GM23248 (cell line): Measurements from ENCODE around the gene AKT2. TPM values are rescaled to one million over a fixed set of nuclear protein-coding genes. Genes with fewer than 3 reads are reported as not detected.

Experiments
- DNase-seq: peaks from one replicate; pipeline ENCODE4 v3.0.0-alpha.2; 2015
- H2AFZ ChIP-seq: fragments of 200-600 bp; sonication (generic); 2 replicates; pipeline ENCODE4 v1.6.1; 2016; ENCODE audit warnings: antibody characterized with exemption
- H3F3A ChIP-seq: fragments of 200-600 bp; sonication (generic); 2 replicates; pipeline ENCODE4 v1.6.1; 2016; ENCODE audit warnings: mild to moderate bottlenecking, antibody characterized with exemption, mixed run types; ENCODE audit not compliant: insufficient read depth
- H3K27ac ChIP-seq: fragments of 200-600 bp; sonication (generic); 2 replicates; pipeline ENCODE4 v1.5.1; 2016; ENCODE audit warnings: mild to moderate bottlenecking
- H3K27me3 ChIP-seq: fragments of 200-600 bp; sonication (generic); replicated peaks from 2 replicates; pipeline ENCODE4 v1.6.1; 2016; ENCODE audit warnings: mild to moderate bottlenecking; ENCODE audit not compliant: insufficient read depth
- H3K36me3 ChIP-seq: fragments of 200-600 bp; sonication (generic); 2 replicates; pipeline ENCODE4 v1.6.1; 2016; ENCODE audit warnings: low read depth, mild to moderate bottlenecking
- H3K4me1 ChIP-seq: fragments of 200-600 bp; sonication (generic); 2 replicates; pipeline ENCODE4 v1.6.1; 2016; ENCODE audit warnings: mild to moderate bottlenecking; ENCODE audit not compliant: insufficient read depth
- H3K4me2 ChIP-seq: fragments of 200-600 bp; sonication (generic); one replicate; pipeline ENCODE4 v1.6.1; 2016; ENCODE audit warnings: mild to moderate bottlenecking; ENCODE audit not compliant: unreplicated experiment
- H3K4me3 ChIP-seq: fragments of 200-600 bp; sonication (generic); 2 replicates; pipeline ENCODE4 v1.5.1; 2016; ENCODE audit warnings: mild to moderate bottlenecking
- H3K79me2 ChIP-seq: fragments of 200-600 bp; sonication (generic); 2 replicates; pipeline ENCODE4 v1.6.1; 2016; ENCODE audit warnings: mild to moderate bottlenecking; ENCODE audit not compliant: insufficient read depth
- H3K9ac ChIP-seq: fragments of 200-600 bp; sonication (generic); 2 replicates; pipeline ENCODE4 v1.6.1; 2016; ENCODE audit warnings: mild to moderate bottlenecking
- H3K9me2 ChIP-seq: fragments of 200-600 bp; sonication (generic); 2 replicates; pipeline ENCODE4 v1.6.1; 2016; ENCODE audit warnings: mixed run types, mild to moderate bottlenecking, moderate library complexity; ENCODE audit not compliant: insufficient read depth
- H3K9me3 ChIP-seq: fragments of 200-600 bp; sonication (generic); one replicate; pipeline ENCODE4 v1.6.1; 2017; ENCODE audit warnings: low read depth
- H4K20me1 ChIP-seq: fragments of 200-600 bp; sonication (generic); 2 replicates; pipeline ENCODE4 v1.6.0; 2016; ENCODE audit not compliant: insufficient read depth
- EZH2 ChIP-seq: fragments of 200-600 bp; sonication (generic); IDR thresholded peaks from 2 replicates; pipeline ENCODE4 v1.6.1; 2018; ENCODE audit warnings: antibody characterized with exemption, mild to moderate bottlenecking; ENCODE audit not compliant: insufficient read depth, poor library complexity, severe bottlenecking
- EZH2phosphoT487 ChIP-seq: fragments of 200-600 bp; sonication (generic); IDR thresholded peaks from 2 replicates; pipeline ENCODE4 v1.6.1; 2018; ENCODE audit warnings: antibody characterized with exemption, moderate library complexity, mild to moderate bottlenecking, low read depth; ENCODE audit not compliant: insufficient read depth
- WGBS, 2 experiments: methylation state at CpG; one replicate each; pipeline ENCODE4 v1.1.6; 2015 to 2017; ENCODE audit warnings: low lambda C conversion rate in 2 of 2, low coverage in 1 of 2; ENCODE audit errors: missing lambda C conversion rate in 2 of 2; 5-methylcytosine and 5-hydroxymethylcytosine counted together
- in situ Hi-C: fragments of 300-500 bp; cut with MboI; formaldehyde crosslinking; loops from 2 replicates; pipeline ENCODE4 v1.15.0; 2020
- polyA plus RNA-seq: library from polyadenylated mRNA; unstranded; fragments of >200 nt; fragmentation: Nextera tagmentation; extraction: Ambion mirVana; gene quantifications from 2 replicates; pipeline ENCODE4 v1.2.1, GENCODE V29; 2016
- total RNA-seq: library from RNA; depleted of rRNA; stranded (reverse); fragments of >200 nt; shearing (Covaris generic); gene quantifications from 2 replicates; pipeline ENCODE4 v1.2.3, GENCODE V29; 2014

The AKT2 gene
- total and polyA plus RNA-seq, 2 experiments from 2014 or later, result 41.5 to 123 TPM

DNA sequence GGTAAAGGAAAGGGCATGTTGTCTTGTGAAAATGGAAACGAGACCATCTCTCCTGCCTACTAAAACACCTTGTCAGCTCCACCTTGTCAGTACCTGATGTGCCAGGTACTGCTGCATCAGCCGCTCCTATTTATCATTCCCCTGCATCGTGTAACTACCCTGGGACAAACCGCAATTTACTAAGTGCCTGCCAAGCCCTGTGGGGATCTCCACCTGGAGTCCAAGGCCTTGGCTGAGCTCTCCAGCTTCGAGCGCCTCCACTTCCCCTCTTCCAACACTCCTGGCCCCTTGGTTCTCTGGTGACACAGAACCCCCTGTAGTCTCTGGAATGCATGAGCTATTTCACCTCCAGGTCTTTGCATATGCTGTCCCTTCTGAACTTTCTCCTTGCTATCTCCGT lies 32.8 kb downstream of the AKT2 start:
- no peaks in the 10 kb centered on the region for H3K4me1 ChIP-seq
- in situ Hi-C loops, result no loop called here
- H2AFZ ChIP-seq, result no peak overlapping the region
- peaks cover 18% of the 10 kb centered on the region; the same call in 1 of the 2 replicates for H3K36me3 ChIP-seq
- no peak overlapping the region for H3K27ac ChIP-seq
- H3K9me2 ChIP-seq, result no peaks in the 10 kb centered on the region
- no peaks in the 10 kb centered on the region for H3K27me3 ChIP-seq
- peaks cover 95% of the 10 kb centered on the region for H3K79me2 ChIP-seq
- no peak overlapping the region for H3K4me3 ChIP-seq
- H3F3A ChIP-seq, result no peaks in the 10 kb centered on the region
- no peak overlapping the region for H3K4me2 ChIP-seq
- H4K20me1 ChIP-seq, result no peaks in the 10 kb centered on the region
- 83 to 85% methylated on average over 7 of the region's 7 CpGs for WGBS, 2 experiments
- H3K9ac ChIP-seq, result no peak overlapping the region
- no peak for TF ChIP-seq EZH2
- TF ChIP-seq EZH2phosphoT487, result no peak
- H3K9me3 ChIP-seq, result no peaks in the 10 kb centered on the region
- no peak for DNase-seq

DNA sequence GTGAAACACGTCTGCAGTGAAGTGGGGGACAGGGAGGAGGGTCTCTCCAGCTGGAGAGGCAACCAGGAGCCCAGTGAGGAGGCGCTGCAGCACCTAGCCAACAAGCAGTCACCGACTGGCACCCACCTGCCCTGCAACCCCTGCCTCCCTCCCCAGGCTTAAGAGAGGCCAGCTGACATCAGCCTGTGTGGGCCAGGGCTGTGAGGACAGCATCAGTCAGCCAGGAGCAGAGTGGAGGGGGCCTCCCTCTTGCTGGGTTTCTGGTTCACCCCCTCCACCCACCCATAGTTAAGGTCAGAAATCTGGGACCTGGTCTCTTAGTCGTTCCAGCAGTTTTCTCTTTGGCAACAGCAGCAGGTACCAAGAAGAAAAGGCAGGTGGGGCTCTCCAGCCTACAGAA lies 33.2 kb downstream of the AKT2 start:
- Histone ChIP-seq H3K36me3 (peaks cover 18% of the 10 kb centered on the region; the same call in 1 of the 2 replicates), H3K9me3 (no peaks in the 10 kb centered on the region), H3K27me3 (no peaks in the 10 kb centered on the region), H3F3A (no peaks in the 10 kb centered on the region), H3K27ac (no peak overlapping the region), H3K4me3 (no peak overlapping the region), H3K4me1 (no peaks in the 10 kb centered on the region), H3K4me2 (no peak overlapping the region), H3K79me2 (peaks cover 95% of the 10 kb centered on the region), H3K9ac (no peak overlapping the region), H3K9me2 (no peaks in the 10 kb centered on the region), H2AFZ (no peak overlapping the region), H4K20me1 (no peaks in the 10 kb centered on the region)
- TF ChIP-seq EZH2 (no peak), EZH2phosphoT487 (no peak)
- WGBS, 2 experiments, result 59 to 72% methylated on average over 3 to 4 of the region's 4 CpGs
- DNase-seq, result no peak
- in situ Hi-C loops, result no loop called here

DNA sequence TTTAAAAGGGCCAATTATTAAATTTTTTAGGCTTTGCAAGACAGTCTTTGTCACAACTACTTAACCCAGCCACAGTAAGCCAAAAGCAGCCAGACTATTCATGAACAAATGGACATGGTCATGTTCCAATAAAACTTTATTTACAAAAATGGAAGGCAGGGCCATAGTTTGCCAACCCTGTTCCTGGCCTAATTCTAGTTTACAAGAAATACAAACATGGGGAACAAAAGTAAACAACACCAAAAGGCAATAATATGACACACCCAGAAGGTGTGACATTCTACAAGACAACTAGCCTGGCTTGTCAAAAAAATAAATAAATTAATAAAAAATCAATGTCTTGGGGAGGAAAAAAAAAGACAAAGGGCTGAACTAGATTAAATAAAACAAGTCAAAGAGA lies 33.9 kb downstream of the AKT2 start:
- in situ Hi-C loops, result no loop called here
- no peaks in the 10 kb centered on the region for H3K9me2 ChIP-seq
- no peak for DNase-seq
- no peaks in the 10 kb centered on the region for H3K27me3 ChIP-seq
- H3F3A ChIP-seq, result no peaks in the 10 kb centered on the region
- H4K20me1 ChIP-seq, result no peaks in the 10 kb centered on the region
- H3K36me3 ChIP-seq, result peaks cover 18% of the 10 kb centered on the region; the same call in 1 of the 2 replicates
- H3K4me2 ChIP-seq, result no peak overlapping the region
- peaks cover 95% of the 10 kb centered on the region for H3K79me2 ChIP-seq
- no peak overlapping the region for H3K9ac ChIP-seq
- H3K4me1 ChIP-seq, result no peaks in the 10 kb centered on the region
- no peak overlapping the region for H2AFZ ChIP-seq
- no peak overlapping the region for H3K27ac ChIP-seq
- H3K4me3 ChIP-seq, result no peak overlapping the region
- no peaks in the 10 kb centered on the region for H3K9me3 ChIP-seq
- TF ChIP-seq EZH2phosphoT487 (no peak), EZH2 (no peak)

DNA sequence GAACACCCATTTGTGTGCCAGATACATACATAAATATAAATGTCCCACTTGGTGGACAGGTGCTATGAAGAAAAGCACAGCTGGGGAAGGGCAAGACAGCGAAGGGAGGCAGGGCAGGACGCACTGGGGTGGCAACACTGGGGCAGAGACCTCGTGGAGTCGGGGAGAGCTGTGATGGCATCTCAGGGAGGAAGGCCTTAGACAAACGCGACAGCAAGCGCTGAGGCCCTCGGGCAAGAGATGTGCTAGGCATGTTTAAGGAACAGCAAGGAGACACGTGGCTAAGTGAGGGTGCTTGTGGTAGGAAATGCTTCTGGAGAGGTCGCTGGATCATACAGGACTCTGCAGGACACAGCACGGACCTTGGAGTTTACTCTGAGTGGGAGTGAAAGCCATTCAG lies 35.4 kb downstream of the AKT2 start:
- peaks cover 95% of the 10 kb centered on the region for H3K79me2 ChIP-seq
- no peak overlapping the region for H3K4me3 ChIP-seq
- no peak overlapping the region for H3K9ac ChIP-seq
- H3F3A ChIP-seq, result no peaks in the 10 kb centered on the region
- peaks cover 14% of the 10 kb centered on the region; the same call in 1 of the 2 replicates for H3K36me3 ChIP-seq
- H3K27ac ChIP-seq, result no peak overlapping the region
- DNase-seq, result no peak
- no peak overlapping the region for H3K4me2 ChIP-seq
- no peak for TF ChIP-seq EZH2
- TF ChIP-seq EZH2phosphoT487, result no peak
- H3K27me3 ChIP-seq, result no peaks in the 10 kb centered on the region
- in situ Hi-C loops, result no loop called here
- WGBS, 2 experiments, result 80 to 85% methylated on average over 11 of the region's 11 CpGs
- H3K9me3 ChIP-seq, result no peaks in the 10 kb centered on the region
- H3K4me1 ChIP-seq, result no peaks in the 10 kb centered on the region
- no peaks in the 10 kb centered on the region for H4K20me1 ChIP-seq
- no peaks in the 10 kb centered on the region for H3K9me2 ChIP-seq
- H2AFZ ChIP-seq, result no peak overlapping the region

DNA sequence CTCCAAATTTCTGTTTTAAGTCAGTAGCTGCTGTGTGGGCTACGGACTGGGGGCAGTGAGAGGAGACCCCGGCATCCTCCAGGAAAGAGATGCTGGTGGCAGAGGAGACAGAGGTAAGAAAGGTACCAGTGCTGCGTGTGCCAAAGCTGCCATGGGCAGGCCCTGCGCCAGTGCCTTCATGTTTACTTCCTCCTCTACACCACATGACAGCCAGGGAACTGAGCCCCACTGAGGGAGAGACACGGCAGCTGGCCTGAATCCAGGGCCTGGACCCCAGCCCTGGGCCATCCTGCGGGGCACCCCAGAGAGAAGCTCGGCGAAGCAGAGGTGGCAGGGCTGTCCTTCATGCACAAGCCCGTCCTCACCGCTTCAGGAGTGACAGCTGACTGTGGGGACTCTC lies 35.9 kb downstream of the AKT2 start:
- in situ Hi-C loops, result no loop called here
- no peak overlapping the region for H3K4me2 ChIP-seq
- DNase-seq, result no peak
- no peaks in the 10 kb centered on the region for H3F3A ChIP-seq
- H3K9me2 ChIP-seq, result no peaks in the 10 kb centered on the region
- 80 to 87% methylated on average over 10 of the region's 10 CpGs for WGBS, 2 experiments
- H3K27ac ChIP-seq, result no peak overlapping the region
- no peaks in the 10 kb centered on the region for H3K27me3 ChIP-seq
- no peak overlapping the region for H3K4me3 ChIP-seq
- H3K79me2 ChIP-seq, result peaks cover 95% of the 10 kb centered on the region
- no peaks in the 10 kb centered on the region for H4K20me1 ChIP-seq
- no peak overlapping the region for H3K9ac ChIP-seq
- peaks cover 8% of the 10 kb centered on the region; the same call in 1 of the 2 replicates for H3K36me3 ChIP-seq
- no peaks in the 10 kb centered on the region for H3K4me1 ChIP-seq
- no peaks in the 10 kb centered on the region for H3K9me3 ChIP-seq
- no peak for TF ChIP-seq EZH2phosphoT487
- no peak for TF ChIP-seq EZH2
- no peak overlapping the region for H2AFZ ChIP-seq
